ENCODE results near the gene DBF4.
"Not testable (repeated sequence)": the region's sequence is repeated elsewhere in the genome, so short reads cannot be mapped to it uniquely, and the experiment has no call there.

Gene DBF4

DNA sequence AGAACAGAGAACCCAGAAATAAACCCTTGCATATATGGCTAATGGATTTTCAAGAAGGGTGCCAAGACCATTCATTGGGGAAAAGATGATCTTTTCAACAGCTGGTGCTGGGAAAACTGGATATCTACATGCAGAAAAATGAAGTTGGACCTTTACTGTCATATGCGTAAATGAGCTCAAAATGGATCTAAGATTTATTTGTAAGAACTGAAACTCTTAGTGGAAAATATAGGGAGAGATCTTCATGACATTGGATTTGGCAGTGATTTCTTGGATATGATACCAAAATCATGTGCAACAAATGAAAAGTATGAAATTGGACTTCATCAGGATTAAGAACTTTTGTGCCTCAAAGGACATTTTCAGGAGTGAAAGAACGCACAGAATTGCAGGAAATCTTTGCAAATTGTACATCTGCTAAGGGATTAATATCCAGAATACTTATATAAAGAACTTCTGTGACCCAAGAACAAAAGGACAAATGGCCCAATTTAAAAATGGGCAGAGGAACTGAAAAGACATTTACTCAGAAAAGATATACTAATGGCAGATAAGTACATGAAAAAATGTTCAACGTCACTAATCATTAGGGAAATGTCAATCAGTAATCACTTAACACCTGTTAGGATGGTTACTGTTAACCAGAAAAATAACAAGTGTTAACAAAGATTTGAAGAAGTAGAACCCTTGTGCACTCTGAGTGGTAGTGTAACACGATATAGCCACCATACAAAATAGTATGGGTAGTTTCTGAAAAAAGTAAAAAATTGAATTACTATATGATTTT lies 6.1 kb downstream of the DBF4 start:
- no peak for DNase-seq

- DNase-seq = no peak
These were observed 8.7 kb downstream of the DBF4 start for GRCh38 chr7:87885018-87885417.

DNA sequence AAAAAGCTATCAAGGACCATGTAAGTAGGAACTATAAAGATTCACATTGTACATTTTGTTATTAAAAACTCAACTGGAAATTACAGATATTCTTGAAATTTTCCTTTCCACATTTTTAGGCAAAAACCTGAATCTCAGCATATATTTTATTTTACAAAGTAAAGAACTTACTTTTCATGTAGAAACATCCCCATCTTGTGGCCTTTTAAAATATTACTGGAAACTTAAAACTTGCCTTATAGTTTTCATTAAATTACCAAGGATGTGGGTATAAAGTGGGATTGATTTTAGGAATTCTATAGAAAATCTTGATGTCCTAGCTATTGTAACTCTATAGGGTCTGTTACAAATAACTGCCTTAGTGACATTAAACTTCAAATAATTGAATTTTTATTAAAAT lies 10.6 kb downstream of the DBF4 start:
- DNase-seq = peak; percentile 28

DNA sequence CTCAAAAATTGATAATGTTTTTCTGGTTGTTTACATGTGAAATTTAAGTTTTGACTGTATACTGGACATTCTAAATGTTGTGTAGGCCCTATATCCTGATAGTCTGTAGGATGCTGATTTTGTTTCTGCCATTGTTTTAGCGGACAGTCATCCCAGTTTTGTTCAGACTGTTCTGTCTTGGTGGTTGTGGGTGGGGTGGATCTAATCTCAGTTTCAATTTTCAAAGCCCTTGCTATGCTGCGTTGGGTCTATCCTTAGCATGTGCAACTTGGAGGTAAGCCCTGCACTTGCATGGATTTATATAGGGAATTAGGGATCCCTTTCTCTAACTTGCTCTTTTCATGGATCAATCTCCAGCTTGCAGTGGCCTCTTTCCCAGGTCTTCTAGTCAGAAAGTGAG lies 19.1 kb downstream of the DBF4 start:
- DNase-seq = no peak

DNA sequence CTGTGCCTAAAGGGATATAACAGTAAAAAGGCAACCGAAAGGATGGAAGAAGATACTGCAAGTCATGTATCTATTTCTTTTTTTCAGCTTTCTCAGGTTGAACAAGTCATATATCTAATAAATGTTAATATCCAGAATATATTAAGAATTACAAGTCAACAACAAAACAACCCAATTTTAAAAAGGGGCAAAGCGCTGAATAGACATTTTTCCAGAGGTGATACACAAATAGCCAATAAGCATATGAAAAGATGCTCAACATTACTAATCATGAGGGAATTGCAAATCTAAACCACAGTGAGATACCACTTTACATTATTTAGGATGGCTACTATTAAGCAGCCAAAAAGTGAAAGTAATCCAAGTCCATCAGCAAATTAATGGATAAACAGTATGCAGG lies 23.0 kb downstream of the DBF4 start:
- no peak for DNase-seq

DNA sequence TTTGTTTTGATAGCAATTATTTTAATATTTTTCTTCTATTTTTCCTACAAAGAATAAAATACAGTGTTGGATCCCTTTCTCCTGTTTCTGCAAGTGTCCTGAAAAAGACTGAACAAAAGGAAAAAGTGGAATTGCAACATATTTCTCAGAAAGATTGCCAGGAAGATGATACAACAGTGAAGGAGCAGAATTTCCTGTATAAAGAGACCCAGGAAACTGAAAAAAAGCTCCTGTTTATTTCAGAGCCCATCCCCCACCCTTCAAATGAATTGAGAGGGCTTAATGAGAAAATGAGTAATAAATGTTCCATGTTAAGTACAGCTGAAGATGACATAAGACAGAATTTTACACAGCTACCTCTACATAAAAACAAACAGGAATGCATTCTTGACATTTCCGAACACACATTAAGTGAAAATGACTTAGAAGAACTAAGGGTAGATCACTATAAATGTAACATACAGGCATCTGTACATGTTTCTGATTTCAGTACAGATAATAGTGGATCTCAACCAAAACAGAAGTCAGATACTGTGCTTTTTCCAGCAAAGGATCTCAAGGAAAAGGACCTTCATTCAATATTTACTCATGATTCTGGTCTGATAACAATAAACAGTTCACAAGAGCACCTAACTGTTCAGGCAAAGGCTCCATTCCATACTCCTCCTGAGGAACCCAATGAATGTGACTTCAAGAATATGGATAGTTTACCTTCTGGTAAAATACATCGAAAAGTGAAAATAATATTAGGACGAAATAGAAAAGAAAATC lies 31.0 kb downstream of the DBF4 start:
- DNase-seq = not testable (repeated sequence)

DNA sequence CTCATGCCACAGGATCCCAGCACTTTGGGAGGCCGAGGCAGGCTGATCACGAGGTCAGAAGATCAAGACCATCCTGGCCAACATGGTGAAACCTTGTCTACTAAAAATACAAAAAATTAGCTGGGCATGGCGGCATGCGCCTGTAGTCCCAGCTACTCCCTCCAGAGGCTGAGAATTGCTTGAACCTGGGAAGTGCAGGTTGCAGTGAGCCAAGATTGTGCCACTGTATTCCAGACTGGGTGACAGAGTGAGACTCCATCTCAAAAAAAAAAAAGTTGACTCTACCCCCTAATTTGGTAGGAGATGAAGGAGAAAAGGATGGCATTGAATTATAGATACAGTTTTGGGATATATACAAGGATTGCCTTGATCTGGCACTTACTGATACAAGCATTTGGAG lies 32.5 kb downstream of the DBF4 start:
- not testable (repeated sequence) for DNase-seq

GRCh38 chr7:87912121-87912520 lies 35.8 kb downstream of the DBF4 start:
- DNase-seq = no peak

DNA sequence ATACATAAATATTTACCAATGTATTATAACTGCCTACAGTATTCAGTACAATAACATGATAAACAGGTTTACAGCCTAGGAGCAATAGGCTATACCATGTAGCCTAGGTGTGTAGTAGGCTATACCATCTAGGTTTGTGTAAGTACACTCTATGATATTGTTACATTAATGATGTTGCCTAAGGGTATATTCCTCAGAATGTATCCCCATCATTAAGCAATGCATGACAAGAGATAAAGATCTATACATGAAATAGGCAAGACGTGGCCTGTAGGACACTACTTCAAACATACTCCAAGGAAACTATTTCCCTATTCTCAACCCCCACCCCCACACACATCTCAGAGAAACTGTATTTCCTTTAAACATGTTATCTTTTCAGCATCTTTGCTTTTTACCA lies 42.4 kb downstream of the DBF4 start:
- DNase-seq = no peak

- no peak for DNase-seq
These were observed 43.6 kb downstream of the DBF4 start for GRCh38 chr7:87919875-87920274.

GRCh38 chr7:87920578-87920977 lies 44.3 kb downstream of the DBF4 start:
- DNase-seq = no peak

- DNase-seq = not testable (repeated sequence)
These were observed 46.6 kb downstream of the DBF4 start for GRCh38 chr7:87922759-87923395.

DNA sequence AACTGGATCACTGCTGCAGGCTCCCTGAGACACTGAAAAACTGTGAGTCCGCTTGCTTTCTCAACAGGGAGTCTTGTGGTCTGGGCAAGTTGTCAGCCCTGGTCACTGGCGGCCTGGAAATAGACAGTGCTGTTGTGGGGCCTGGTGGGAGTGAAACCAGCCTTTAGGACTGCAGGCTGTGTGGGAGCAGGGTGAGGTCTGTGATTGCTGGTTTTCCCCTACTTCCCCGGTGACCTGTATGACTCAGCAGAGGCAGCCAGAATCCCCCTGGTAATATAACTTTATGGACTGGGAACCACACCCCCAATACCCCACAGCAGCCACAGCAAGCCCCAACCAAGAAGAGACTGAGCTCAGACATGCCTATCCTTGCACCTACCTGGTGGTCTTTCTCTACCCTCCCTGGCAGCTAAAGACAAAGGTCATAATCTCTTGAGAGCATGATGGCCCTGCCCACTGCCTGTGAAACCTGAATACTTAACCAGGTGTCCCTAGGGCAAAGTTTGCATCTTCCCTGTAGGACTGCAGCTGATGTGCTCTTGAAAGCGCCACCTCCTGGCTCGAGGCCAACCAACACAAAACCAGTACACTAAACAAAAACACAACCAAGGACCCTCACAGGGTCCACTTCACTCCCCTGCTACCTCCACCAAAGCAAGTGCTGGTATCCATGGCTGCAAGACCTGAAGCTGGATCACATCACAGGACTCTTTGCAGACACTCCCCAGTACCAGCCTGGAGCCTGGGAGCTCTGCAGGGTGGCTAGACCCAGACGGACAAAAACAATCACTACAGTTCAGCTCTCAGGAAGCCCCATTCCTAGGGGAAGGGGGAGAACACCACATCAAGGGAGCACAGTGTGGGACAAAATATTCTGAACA lies 50.5 kb downstream of the DBF4 start:
- DNase-seq = no peak

- no peak for DNase-seq
These were observed 57.3 kb downstream of the DBF4 start for GRCh38 chr7:87933605-87933952.

DNA sequence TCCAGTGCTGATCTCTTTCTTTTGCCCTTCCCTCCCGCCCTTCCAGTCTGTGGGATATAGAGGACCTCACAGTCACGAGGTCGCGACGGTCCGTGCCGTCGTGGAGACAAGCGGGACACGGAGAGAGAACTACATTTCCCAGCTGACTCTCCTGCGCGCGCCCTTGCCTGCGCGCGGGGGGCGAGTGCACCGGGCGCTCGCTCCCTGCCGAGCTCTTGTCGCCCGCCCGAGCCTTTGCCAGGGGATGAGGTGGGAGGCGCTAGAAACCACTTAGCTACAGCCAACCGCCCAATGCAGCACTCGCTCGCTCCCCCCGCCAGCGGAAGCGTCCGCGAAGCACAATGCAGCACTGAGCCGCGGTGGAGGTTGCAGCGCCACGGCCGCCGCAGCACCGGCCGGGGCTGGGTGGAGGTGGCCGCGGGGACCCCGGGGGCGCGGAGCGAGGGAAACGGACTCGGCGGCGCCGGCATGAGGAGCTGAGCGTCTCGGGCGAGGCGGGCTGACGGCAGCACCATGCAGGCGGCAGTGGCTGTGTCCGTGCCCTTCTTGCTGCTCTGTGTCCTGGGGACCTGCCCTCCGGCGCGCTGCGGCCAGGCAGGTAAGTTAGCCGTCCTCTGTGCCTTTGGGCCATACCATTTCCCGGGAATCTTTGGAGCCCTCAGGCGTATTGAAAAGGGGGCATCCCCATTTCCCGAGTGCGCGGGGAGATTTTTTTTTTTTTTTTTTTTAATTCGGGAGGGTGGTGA lies 57.8 kb downstream of the DBF4 start, which contains the start of gene ADAM22:
TSS of gene ADAM22 (plus strand) at position 299 of the 746 bp plus-strand sequence. CDS start at position 514, 215 bp downstream.
- DNase-seq = peak; percentile 97

DNA sequence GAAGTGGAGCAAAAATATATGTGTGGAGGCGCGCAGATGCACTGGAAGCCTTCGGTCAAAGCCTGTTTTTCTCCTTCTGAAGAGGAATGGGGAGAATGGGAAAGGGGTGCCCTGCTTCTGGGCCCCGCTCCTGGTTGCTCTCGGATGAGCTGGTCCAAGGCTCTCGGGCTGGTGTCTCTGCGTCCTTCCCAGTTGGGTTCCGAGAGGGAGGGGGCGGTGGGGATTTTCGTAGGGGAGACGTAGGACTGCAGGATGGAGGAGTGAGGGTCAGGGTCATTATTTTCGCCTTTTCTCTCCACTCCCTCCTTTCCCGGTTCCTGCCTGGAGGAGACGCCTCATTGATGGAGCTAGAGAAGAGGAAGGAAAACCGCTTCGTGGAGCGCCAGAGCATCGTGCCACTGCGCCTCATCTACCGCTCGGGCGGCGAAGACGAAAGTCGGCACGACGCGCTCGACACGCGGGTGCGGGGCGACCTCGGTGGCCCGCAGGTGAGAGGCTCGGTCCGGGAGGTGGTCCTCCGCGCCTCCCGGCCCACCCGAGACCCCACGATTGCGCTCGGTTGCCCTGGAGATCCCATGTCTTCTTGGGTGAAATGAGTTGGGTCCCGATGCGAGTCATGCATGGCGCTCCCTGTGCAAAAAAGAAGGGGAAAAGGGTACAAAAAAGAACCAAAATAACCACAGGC lies 58.5 kb downstream of the DBF4 start:
- no peak for DNase-seq

DNA sequence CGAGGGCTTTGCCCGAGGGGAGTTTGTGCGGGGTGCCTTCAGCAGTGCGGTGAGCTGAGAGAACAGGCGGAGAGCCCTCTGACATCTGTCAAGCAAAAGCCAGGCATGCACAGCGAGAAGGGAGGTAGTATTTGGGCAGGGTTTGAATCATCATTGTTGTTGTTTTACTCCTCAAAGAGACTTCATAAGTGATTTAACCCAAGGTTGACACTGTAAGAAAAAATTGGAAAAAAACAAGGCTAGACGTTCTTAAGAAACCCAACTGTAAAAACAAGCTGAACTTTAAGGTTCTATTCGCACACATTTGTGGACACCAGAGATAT lies 59.1 kb downstream of the DBF4 start:
- no peak for DNase-seq

GRCh38 chr7:87941138-87941537 lies 64.8 kb downstream of the DBF4 start:
- DNase-seq = no peak

GRCh38 chr7:87944547-87944946 lies 68.3 kb downstream of the DBF4 start:
- no peak for DNase-seq

DNA sequence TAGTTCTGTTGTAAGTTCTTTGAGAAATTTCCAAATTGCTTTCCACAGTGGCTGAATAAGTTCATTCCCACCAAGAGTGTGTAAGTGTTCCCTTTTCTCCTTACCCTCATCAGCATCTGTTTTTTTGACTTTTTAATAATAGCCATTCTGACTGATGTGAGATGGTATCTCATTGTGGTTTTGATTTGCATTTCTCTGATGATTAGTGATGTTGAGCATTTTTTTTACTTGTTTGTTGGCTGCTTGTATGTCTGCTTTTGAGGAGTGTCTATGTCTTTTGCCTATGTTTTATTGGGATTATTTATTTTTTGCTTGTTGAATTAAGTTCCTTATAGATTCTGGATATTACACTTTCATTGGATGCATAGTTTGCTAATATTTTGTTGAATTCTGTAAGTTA lies 69.6 kb downstream of the DBF4 start:
- not testable (repeated sequence) for DNase-seq

DNA sequence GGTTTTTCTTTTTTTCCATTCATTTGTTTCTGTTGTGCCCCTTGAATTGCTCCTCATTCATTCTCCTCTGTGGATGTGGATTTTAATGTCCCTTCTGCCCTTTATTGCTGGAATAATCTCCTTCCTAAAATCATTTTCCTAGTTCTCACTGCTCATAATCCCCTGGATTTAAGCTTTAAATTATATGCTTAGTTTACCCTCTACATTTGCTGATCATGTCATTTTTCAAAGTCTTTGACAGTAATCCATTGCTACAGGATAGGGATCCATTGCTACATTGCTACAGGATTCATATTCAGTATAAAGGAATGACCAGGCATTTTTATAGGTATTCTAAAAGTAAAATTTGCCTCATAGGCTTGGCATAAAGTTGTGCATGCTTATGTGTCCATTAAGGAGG lies 72.1 kb downstream of the DBF4 start:
- DNase-seq = no peak

Data from DMS 273 treated with DMSO at 0.1 percent for 48 hours (cell line).